ENCODE results near the gene SLAMF6.

DNA sequence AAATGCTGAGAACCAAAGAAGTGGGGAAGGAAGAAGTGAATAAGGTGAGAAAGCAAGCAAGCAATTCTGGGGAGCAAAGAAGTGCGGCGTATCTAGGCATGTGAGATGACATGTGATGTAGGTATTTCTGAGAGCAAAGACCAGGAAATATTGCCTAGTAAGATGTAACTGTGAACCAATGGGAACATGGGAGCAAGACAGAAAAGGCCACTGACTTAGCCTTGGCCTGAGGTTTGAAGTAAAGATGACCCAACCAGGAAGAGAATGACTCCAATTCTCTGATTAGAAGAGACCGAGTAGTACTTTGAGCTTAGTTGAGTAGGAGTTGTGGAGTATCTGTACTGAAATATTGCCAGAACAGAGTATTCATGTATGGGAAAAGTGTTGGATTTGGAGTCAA lies 31.1 kb downstream of the SLAMF6 start:
- TF ChIP-seq, protein P1, sequence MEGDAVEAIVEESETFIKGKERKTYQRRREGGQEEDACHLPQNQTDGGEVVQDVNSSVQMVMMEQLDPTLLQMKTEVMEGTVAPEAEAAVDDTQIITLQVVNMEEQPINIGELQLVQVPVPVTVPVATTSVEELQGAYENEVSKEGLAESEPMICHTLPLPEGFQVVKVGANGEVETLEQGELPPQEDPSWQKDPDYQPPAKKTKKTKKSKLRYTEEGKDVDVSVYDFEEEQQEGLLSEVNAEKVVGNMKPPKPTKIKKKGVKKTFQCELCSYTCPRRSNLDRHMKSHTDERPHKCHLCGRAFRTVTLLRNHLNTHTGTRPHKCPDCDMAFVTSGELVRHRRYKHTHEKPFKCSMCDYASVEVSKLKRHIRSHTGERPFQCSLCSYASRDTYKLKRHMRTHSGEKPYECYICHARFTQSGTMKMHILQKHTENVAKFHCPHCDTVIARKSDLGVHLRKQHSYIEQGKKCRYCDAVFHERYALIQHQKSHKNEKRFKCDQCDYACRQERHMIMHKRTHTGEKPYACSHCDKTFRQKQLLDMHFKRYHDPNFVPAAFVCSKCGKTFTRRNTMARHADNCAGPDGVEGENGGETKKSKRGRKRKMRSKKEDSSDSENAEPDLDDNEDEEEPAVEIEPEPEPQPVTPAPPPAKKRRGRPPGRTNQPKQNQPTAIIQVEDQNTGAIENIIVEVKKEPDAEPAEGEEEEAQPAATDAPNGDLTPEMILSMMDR (IDR thresholded peaks at IDR 0.05; ENCODE audit: insufficient read depth, low read length, poor library complexity, severe bottlenecking): no peak
- no peak for TF ChIP-seq EZH2phosphoT487 (conservative IDR thresholded peaks at IDR 0.05; ENCODE audit: low read length)
